ENCODE results near the gene XCL2. TPM values are rescaled to one million over a fixed set of nuclear protein-coding genes. Genes with fewer than 3 reads are reported as not detected.

Gene XCL2
- total and polyA plus RNA-seq, 10 of the 15 experiments (the other 5 are each of a cell fraction or from before 2014, with no cell fraction given) = 0.50 to 299 (median 4.8) TPM

GRCh38 chr1:168582688-168583336 is 39.0 kb upstream of the XCL2 start:
- ChIA-PET SMC1A (ENCODE audit: uncharacterized antibody, unreplicated experiment) (interaction anchor here (0.5 to 5.3 kb wide), 20 partner anchors 17 to 1191 kb away, joined by 3 to 35 read pairs (median 4); no protein-coding TSS in a partner anchor), CTCF (interaction anchor here (0.9 to 6.9 kb wide), 11 partner anchors 19 to 583 kb away, joined by 3 to 32 read pairs (median 5); no protein-coding TSS in a partner anchor), POLR2A (interaction anchor here (0.8 to 1.5 kb wide), 2 partner anchors 28 to 142 kb away, joined by 3 read pairs; no protein-coding TSS in a partner anchor), RAD21 (ENCODE audit: unreplicated experiment) (interaction anchor here (0.9 to 3.4 kb wide), 9 partner anchors 20 to 240 kb away, joined by 3 to 18 read pairs (median 5); no protein-coding TSS in a partner anchor)
- H3K27me3 ChIP-seq (replicated peaks in 1 of 2; ENCODE audit: control insufficient read depth in 2 of 2, insufficient read depth in 2 of 2, low read length in 1 of 2) = peaks cover 0 to 2% of the 10 kb centered on the region in 2 experiments; a peak in 1 of 4 replicates
- no peaks in the 10 kb centered on the region for H3K36me3 ChIP-seq (ENCODE audit: control insufficient read depth in 2 of 2, insufficient read depth in 2 of 2, low read length in 1 of 2)
- H2AFZ ChIP-seq (ENCODE audit: control insufficient read depth, low read depth, low read length) = no peak overlapping the region
- TF ChIP-seq PML (IDR thresholded peaks at IDR 0.05; ENCODE audit: low read length) = no peak
- no peak for TF ChIP-seq HSF1 (IDR thresholded peaks at IDR 0.05; ENCODE audit: low read depth, low read length)
- TF ChIP-seq NR2C1 (IDR thresholded peaks at IDR 0.05) = no peak
- TF ChIP-seq KLF5 (IDR thresholded peaks at IDR 0.05; ENCODE audit: partially characterized antibody) = no peak
- TF ChIP-seq ZNF24 (IDR thresholded peaks at IDR 0.05) = peak; percentile 78
- DNase-seq (ENCODE audit: low read depth, low spot score) (no peak), FAIRE-seq (no peak), ATAC-seq (peak; percentile 18; the same call in 2 of the 3 replicates)
- no peak overlapping the region for H3K27ac ChIP-seq (ENCODE audit: control insufficient read depth, insufficient read depth)
- in situ Hi-C loops (cut with MboI) (no loop called here), intact Hi-C loops (cut with micrococcal nuclease; ENCODE audit: unreplicated experiment) (no loop called here)
- no peaks in the 10 kb centered on the region for H3K9me3 ChIP-seq (replicated peaks; ENCODE audit: control insufficient read depth, insufficient read depth, low read length)
- WGBS (ENCODE audit: insufficient coverage, insufficient replicate concordance, low lambda C conversion rate, missing lambda C conversion rate) = 9% methylated on average over 6 of the region's 6 CpGs
- no peak overlapping the region for H3K4me3 ChIP-seq
- H3K4me1 ChIP-seq (ENCODE audit: control insufficient read depth, insufficient read depth, low read length) = no peaks in the 10 kb centered on the region
- no TSS peak for BruUV-seq (replicated peaks)
- no peak overlapping the region for H3K9ac ChIP-seq (ENCODE audit: control insufficient read depth, insufficient read depth, low read length)
- no peak overlapping the region for H3K4me2 ChIP-seq (ENCODE audit: control insufficient read depth, insufficient read depth)
- no peaks in the 10 kb centered on the region for H3K79me2 ChIP-seq (ENCODE audit: control insufficient read depth, insufficient read depth, low read length)
- no peaks in the 10 kb centered on the region for H4K20me1 ChIP-seq (ENCODE audit: control insufficient read depth, insufficient read depth)
